Esophagus muscularis mucosa (tissue), 4 donors: ENCODE measurements around the gene APOH. TPM values are rescaled to one million over a fixed set of nuclear protein-coding genes. Genes with fewer than 3 reads are reported as not detected.

Source experiments
- DNase-seq: peaks from one replicate; pipeline ENCODE4 v3.0.0-alpha.2; 2017; ENCODE audit errors: extremely low spot score
- H3K27ac ChIP-seq, 4 donors: fragments of 200-600 bp; sonication (generic); replicated peaks in 1 of 4; 1 replicate in 3 of 4; 2 replicates in 1 of 4; pipeline ENCODE4 v1.5.1; 2016 to 2019; ENCODE audit warnings: mild to moderate bottlenecking in 1 of 4
- H3K27me3 ChIP-seq, 4 donors: fragments of 200-600 bp; sonication (generic); one replicate each; pipeline versions ENCODE4 v1.5.1 to v1.6.0; 2016 to 2019
- H3K36me3 ChIP-seq, 4 donors: fragments of 200-600 bp; sonication (generic); one replicate each; pipeline ENCODE4 v1.5.1; 2016 to 2019
- H3K4me1 ChIP-seq, 4 donors: fragments of 200-600 bp; sonication (generic); one replicate each; pipeline ENCODE4 v1.5.1; 2016 to 2019
- H3K4me3 ChIP-seq, 4 donors: fragments of 200-600 bp; sonication (generic); 1 replicate in 2 of 4; 2 replicates in 2 of 4; pipeline ENCODE4 v1.5.1; 2016 to 2019; ENCODE audit warnings: mild to moderate bottlenecking in 4 of 4, moderate library complexity in 1 of 4
- H3K9me3 ChIP-seq, 4 donors: fragments of 200-600 bp; sonication (generic); 1 replicate in 3 of 4; 2 replicates in 1 of 4; pipeline ENCODE4 v1.5.1; 2016 to 2019
- EP300 ChIP-seq: sonication (generic); formaldehyde crosslinking; IDR thresholded peaks from one replicate; pipeline ENCODE4 v1.6.1; 2017; ENCODE audit warnings: antibody characterized with exemption
- POLR2A ChIP-seq: fragments of 450-650 bp; IDR thresholded peaks from one replicate; pipeline ENCODE4 v1.6.1; 2017; ENCODE audit warnings: antibody characterized with exemption, moderate library complexity, mild to moderate bottlenecking, low read depth
- POLR2AphosphoS5 ChIP-seq, 2 donors: sonication (generic); formaldehyde crosslinking; IDR thresholded peaks; one replicate each; pipeline ENCODE4 v1.6.1; 2017; ENCODE audit warnings: antibody characterized with exemption in 2 of 2
- WGBS: methylation state at CpG from one replicate; pipeline ENCODE4 v1.1.5; 2018; 5-methylcytosine and 5-hydroxymethylcytosine counted together
- intact Hi-C: fragments of 100-400 bp; cut with DNase I; formaldehyde crosslinking; loops from one replicate; pipeline ENCODE4 v1.15.1; 2023
- total RNA-seq, 4 donors: library from RNA; depleted of rRNA; stranded (reverse); fragments of >200 nt; gene quantifications; one replicate each; pipeline versions ENCODE4 v1.1.0 to v1.2.1, GENCODE V29; 2016
- TF ChIP-seq, protein P1 (sequence below), 3 experiments: fragments of 200-600 bp in 2 of 3; fragments of 450-650 bp in 1 of 3; sonication (generic) in 2 of 3; IDR thresholded peaks; one replicate each; pipeline ENCODE4 v1.5.1; 2017 to 2019; ENCODE audit warnings: antibody characterized with exemption in 3 of 3, mild to moderate bottlenecking in 2 of 3, moderate library complexity in 1 of 3

APOH gene
- total RNA-seq, 4 donors from 2014 or later = not detected

DNA sequence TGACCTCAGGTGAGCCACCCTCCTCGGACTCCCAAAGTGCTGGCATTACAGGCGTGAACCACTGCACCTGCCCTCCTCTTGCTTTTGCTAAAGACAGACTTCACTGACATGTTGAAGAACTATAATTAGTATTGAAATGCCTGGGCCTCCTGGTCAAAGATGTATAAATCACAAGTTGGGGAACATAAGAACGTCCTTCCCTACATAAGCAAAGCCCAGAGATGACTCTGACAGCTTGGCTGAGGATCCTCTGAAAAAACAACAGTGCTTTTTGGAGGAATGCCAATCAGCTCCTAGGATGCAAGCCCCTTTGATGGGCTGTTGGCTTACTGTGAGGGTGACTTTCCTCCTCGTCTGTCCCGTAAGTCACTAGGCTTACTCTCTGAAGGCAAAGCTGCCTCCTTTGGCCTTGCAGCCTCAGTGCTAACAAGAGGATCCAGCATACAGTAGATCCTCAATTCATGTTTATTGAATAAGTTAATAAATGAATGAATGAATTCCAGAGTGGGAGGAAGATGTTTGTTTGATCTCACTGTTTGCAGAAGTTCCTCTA, 6.3 kb downstream of the APOH start:
- H3K9me3 ChIP-seq = no peaks in the 10 kb centered on the region
- intact Hi-C loops = no loop called here
- WGBS = 56% methylated on average over 5 of the region's 5 CpGs
- no peaks in the 10 kb centered on the region for H3K27me3 ChIP-seq
- no peak overlapping the region for H3K27ac ChIP-seq
- no peaks in the 10 kb centered on the region for H3K4me1 ChIP-seq
- no peak for DNase-seq
- H3K36me3 ChIP-seq = no peaks in the 10 kb centered on the region
- TF ChIP-seq POLR2A (no peak), POLR2AphosphoS5 (IDR thresholded peaks at IDR 0.05) (no peak), EP300 (no peak)
- TF ChIP-seq, protein P1, sequence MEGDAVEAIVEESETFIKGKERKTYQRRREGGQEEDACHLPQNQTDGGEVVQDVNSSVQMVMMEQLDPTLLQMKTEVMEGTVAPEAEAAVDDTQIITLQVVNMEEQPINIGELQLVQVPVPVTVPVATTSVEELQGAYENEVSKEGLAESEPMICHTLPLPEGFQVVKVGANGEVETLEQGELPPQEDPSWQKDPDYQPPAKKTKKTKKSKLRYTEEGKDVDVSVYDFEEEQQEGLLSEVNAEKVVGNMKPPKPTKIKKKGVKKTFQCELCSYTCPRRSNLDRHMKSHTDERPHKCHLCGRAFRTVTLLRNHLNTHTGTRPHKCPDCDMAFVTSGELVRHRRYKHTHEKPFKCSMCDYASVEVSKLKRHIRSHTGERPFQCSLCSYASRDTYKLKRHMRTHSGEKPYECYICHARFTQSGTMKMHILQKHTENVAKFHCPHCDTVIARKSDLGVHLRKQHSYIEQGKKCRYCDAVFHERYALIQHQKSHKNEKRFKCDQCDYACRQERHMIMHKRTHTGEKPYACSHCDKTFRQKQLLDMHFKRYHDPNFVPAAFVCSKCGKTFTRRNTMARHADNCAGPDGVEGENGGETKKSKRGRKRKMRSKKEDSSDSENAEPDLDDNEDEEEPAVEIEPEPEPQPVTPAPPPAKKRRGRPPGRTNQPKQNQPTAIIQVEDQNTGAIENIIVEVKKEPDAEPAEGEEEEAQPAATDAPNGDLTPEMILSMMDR (IDR thresholded peaks at IDR 0.05) = no peak
- no peak overlapping the region for H3K4me3 ChIP-seq

DNA sequence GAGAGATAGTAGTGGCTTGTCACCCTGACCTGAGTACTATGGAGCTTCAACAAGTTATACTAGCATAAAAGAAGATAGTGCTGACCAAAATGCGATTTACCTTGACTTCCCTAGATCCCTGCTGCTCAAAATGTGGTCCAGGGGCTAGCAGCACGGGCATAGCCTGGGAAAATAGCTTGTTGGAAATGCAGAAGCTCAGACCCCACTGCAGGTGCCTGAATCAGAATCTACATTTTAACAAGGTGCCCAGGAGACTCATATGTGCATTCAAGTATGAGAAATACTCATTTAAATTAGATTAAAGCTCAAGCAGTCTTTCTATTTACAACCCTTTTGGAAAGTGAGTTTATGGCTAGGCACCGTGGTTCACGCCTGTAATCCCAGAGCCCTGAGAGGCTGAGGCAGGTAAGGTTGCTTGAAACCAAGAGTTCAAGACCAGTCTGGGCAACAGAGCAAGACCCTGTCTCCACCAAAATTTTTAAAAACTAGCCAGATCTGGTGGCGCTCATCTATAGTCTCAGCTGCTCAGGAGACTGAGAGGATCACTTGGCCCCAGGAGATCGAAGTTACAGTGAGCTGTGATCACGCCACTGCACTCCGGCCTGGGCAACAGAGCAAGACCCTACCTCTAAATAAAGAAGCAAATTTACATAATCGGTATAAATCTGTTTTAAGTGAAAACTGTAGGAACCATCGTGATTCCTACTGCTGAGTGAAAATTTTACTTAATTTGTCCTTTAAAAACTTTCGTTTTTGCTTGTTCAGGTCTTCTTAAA, 7.3 kb downstream of the APOH start:
- Histone ChIP-seq H3K36me3 (no peaks in the 10 kb centered on the region), H3K4me1 (no peaks in the 10 kb centered on the region), H3K27ac (no peak overlapping the region), H3K4me3 (no peak overlapping the region), H3K9me3 (no peaks in the 10 kb centered on the region), H3K27me3 (no peaks in the 10 kb centered on the region)
- intact Hi-C loops = no loop called here
- TF ChIP-seq EP300 (no peak), POLR2A (no peak)
- TF ChIP-seq, protein P1 (IDR thresholded peaks at IDR 0.05) = no peak
- no peak for DNase-seq
- 85% methylated on average over 11 of the region's 11 CpGs for WGBS

DNA sequence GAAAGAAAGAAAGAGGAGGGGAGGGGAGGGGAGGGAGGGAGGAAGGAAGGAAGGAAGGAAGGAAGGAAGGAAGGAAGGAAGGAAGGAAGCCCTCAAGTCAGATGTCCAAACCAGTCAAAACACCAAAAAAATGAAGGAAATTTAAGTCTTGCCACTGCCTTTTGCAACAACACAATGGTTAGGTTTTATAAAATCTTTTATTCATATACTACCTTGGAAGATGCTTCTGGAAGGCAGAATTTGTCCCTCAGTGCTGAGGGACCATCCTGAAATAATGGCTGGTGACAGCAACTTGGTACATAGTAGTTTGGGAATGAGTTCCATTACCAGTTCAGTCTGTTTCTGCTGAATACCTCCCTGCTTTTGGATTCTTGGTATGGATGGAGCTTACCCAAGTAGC, 7.9 kb downstream of the APOH start:
- Histone ChIP-seq H3K36me3 (no peaks in the 10 kb centered on the region), H3K4me3 (no peak overlapping the region), H3K4me1 (no peaks in the 10 kb centered on the region), H3K27ac (no peak overlapping the region), H3K27me3 (no peaks in the 10 kb centered on the region), H3K9me3 (no peaks in the 10 kb centered on the region)
- DNase-seq = no peak
- TF ChIP-seq POLR2A = no peak
- TF ChIP-seq, protein P1 (IDR thresholded peaks at IDR 0.05) = no peak
- no peak for TF ChIP-seq EP300
- no peak for TF ChIP-seq POLR2AphosphoS5 (IDR thresholded peaks at IDR 0.05)
- intact Hi-C loops = no loop called here

DNA sequence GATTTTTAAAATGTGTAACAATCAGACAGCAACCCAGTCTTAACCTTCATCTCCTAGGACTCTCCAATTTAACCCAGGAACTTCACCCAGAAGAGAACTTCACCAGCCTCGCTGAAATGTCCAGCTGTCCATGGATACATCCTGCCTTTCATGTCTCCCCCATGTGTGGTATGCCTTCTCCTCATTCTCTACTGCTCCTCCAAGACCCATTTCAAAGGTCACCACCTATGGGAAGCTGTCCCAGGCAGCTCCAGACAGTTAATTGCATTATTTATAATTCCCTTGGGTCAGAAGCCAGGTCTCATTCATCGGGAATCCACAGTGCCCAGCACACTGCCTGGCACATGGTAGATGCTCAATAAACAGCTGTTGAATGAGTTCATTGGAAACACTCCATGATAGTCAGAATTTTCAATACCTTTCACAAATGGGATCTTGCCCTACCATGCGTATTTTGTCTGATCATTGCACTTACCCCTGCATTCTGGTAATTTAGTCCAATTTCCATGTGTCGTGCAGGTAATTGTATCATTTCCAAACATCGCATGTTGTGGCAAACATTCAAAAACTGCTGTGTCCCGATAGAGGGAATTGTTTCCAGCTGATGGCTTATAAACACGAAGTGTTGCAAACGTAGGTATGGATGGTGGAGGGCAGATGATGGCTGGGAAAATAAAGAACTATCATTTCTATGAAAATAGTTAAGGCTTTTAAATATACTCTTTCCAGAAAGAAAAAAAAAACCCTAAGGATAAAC, 9.0 kb downstream of the APOH start:
- no peaks in the 10 kb centered on the region for H3K4me1 ChIP-seq
- H3K9me3 ChIP-seq = no peaks in the 10 kb centered on the region
- DNase-seq = no peak
- intact Hi-C loops = no loop called here
- TF ChIP-seq, protein P1 (IDR thresholded peaks at IDR 0.05) = no peak
- TF ChIP-seq EP300 (no peak), POLR2A (no peak), POLR2AphosphoS5 (IDR thresholded peaks at IDR 0.05) (no peak)
- no peak overlapping the region for H3K27ac ChIP-seq
- H3K27me3 ChIP-seq = no peaks in the 10 kb centered on the region
- H3K4me3 ChIP-seq = no peak overlapping the region
- 88% methylated on average over 8 of the region's 8 CpGs for WGBS
- no peaks in the 10 kb centered on the region for H3K36me3 ChIP-seq
